Duodenal mucosa (tissue), 2 donors: ENCODE results near the gene SCNN1A.

Source experiments
- H3K27ac ChIP-seq: one replicate; pipeline ENCODE4 v1.7.0; 2013; ENCODE audit warnings: low read depth, low read length
- H3K27me3 ChIP-seq, 2 donors: one replicate each; pipeline ENCODE4 v1.7.0; 2013; ENCODE audit warnings: low read length in 2 of 2, control low read depth in 1 of 2; ENCODE audit not compliant: insufficient read depth in 2 of 2, control insufficient read depth in 1 of 2
- H3K36me3 ChIP-seq, 2 donors: one replicate each; pipeline ENCODE4 v1.7.0; 2013; ENCODE audit warnings: low read length in 2 of 2, control low read depth in 1 of 2; ENCODE audit not compliant: insufficient read depth in 2 of 2, control insufficient read depth in 1 of 2
- H3K4me1 ChIP-seq, 2 donors: one replicate each; pipeline ENCODE4 v1.7.0; 2013; ENCODE audit warnings: low read length in 2 of 2, control low read depth in 1 of 2; ENCODE audit not compliant: insufficient read depth in 2 of 2, control insufficient read depth in 1 of 2
- H3K4me3 ChIP-seq, 2 donors: one replicate each; pipeline ENCODE4 v1.7.0; 2013; ENCODE audit warnings: low read length in 2 of 2, low read depth in 1 of 2
- H3K9ac ChIP-seq, 2 donors: one replicate each; pipeline ENCODE4 v1.7.0; 2013; ENCODE audit warnings: low read length in 2 of 2, low read depth in 1 of 2
- H3K9me3 ChIP-seq, 2 donors: one replicate each; pipeline ENCODE4 v1.7.0; 2013; ENCODE audit warnings: low read length in 2 of 2, control low read depth in 1 of 2; ENCODE audit not compliant: control insufficient read depth in 1 of 2

The SCNN1A gene

DNA sequence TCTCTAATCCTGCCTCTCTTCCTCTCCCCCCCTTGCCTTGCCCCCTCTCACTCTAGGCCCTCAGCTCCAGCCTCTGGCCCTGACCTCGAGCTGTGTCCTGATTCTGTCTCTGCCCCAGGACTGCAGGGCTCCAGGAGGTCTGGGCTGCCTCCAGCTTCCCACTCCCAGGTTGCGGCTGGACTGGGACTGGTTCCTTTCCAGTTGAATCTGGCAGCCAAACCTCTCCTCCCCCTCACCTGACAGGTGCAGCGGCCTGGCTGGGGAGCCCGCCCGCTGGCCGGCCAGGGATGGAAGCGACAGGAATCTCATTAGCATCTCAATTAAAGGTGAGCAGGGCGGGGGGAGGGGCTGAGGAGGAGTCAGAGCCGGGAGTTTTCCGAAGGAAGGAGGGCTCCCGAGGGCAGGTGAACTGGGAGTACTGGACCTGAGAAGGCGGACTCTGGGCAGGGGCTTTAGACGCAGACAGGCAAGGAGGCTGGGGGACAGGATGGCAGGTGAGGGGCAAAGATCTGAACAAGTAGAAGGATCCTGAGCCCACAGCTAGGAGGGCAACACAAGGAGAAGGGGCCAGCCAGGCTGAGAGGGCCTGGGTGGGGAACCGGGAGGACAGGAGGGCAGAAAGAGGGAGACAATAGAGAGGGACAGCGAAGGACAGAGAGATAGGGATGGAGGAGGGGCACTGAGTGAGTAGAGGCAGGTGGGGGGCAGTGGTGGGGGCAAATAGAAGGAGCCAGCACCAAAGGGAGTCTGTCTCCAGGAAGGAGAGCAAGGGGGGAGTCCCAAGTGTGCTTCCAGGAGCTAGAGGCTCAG lies at the start of gene SCNN1A:
Gene SCNN1A (minus strand): TSS at position 295 of the 810 bp plus-strand sequence. CDS start 780 bp downstream, outside the sequence.
- H3K27ac ChIP-seq = peak within 1 kb of the TSS; percentile 74
- H3K27me3 ChIP-seq = no peaks in the 10 kb centered on the region
- no peaks in the 10 kb centered on the region for H3K9me3 ChIP-seq
- peaks cover 62 to 67% of the 10 kb centered on the region in 2 donors for H3K4me1 ChIP-seq
- H3K36me3 ChIP-seq = no peaks in the 10 kb centered on the region
- peak within 1 kb of the TSS; percentile 46 to 51 for H3K4me3 ChIP-seq
- peak within 1 kb of the TSS; percentile 21 to 43 for H3K9ac ChIP-seq

DNA sequence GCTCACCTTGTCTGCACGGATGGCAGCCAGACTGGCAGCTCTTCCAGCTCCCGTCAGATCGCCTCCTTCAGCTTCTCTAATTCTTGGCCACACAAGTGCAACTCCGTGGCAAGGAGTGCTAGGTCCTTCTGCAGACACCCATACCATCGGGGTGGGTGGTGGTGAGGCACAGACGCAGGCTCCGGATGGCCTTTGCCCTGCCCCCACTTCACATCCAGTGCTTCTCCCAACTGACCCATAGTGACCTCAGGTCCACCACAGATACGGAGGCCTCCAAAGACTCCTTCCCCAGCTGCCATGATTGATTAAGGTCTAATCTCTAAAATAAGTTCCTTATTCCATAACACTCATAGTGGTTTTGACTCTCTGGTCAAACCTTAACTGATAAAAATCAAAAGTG lies 49.5 kb upstream of the SCNN1A start:
- Histone ChIP-seq H3K4me3 (no peak overlapping the region), H3K4me1 (peaks cover 13 to 23% of the 10 kb centered on the region in 2 donors), H3K9me3 (no peaks in the 10 kb centered on the region), H3K27ac (no peak overlapping the region), H3K27me3 (no peaks in the 10 kb centered on the region), H3K9ac (no peak overlapping the region), H3K36me3 (no peaks in the 10 kb centered on the region)

DNA sequence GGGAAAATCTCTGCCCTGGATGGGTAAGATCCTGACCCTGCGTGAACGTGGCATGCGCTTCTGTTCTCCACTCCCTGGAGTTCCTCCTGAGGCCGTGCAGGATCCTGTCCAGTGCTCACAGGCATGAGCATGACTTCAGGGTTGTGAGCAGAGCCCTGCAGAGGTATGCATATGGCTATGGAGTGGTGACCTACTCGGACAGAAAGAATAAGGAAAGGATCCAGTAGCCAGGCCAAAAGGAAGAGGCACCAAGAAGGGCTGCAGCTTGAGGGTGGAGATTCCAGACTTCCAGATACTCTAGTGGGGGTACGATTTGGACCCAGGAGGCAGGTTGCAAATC lies 48.6 kb upstream of the SCNN1A start:
- Histone ChIP-seq H3K27me3 (no peaks in the 10 kb centered on the region), H3K9me3 (no peaks in the 10 kb centered on the region), H3K27ac (no peak overlapping the region), H3K36me3 (no peaks in the 10 kb centered on the region), H3K4me3 (peak overlapping the region in 1 of 2 donors; percentile 1), H3K9ac (peak overlapping the region in 1 of 2 donors; percentile 21), H3K4me1 (peaks cover 13 to 23% of the 10 kb centered on the region in 2 donors)

DNA sequence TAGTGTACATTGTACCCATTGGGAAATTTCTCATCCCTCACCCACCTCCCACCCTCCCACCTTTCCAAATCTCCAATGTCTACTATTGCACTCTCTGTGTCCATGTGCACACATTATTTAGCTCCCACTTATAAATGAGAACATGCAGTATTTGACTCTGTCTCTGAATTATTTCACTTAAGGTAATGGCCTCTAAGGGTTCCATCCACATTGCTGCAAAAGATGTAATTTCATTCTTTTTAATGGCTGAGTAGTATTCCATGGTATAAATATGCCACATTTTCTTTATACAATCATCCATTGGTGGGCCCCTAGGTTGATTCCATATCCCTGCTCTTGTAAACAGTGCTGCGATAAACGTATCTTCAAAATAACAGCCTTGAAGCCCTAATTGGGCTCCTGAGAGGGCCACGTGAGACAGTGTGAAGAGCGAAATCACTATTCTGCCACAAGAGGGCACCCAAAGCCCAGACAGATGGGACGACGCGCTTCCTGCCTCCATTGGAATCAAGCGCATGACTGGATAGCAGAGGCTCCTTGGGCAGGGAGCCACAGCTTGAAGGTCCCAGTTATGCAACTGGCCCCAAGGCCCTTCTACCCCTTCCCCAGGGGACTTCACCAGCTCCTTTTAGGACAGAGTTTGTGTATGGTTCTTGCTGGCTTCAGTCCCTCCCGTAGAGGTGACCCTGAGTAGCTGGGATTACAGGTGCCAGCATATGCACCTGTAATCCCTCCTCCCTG lies 48.1 kb upstream of the SCNN1A start:
- Histone ChIP-seq H3K9me3 (no peaks in the 10 kb centered on the region), H3K9ac (peak overlapping the region in 1 of 2 donors; percentile 21), H3K36me3 (no peaks in the 10 kb centered on the region), H3K4me1 (peaks cover 13 to 23% of the 10 kb centered on the region in 2 donors), H3K27ac (no peak overlapping the region), H3K27me3 (no peaks in the 10 kb centered on the region), H3K4me3 (peak overlapping the region in 1 of 2 donors; percentile 1)

DNA sequence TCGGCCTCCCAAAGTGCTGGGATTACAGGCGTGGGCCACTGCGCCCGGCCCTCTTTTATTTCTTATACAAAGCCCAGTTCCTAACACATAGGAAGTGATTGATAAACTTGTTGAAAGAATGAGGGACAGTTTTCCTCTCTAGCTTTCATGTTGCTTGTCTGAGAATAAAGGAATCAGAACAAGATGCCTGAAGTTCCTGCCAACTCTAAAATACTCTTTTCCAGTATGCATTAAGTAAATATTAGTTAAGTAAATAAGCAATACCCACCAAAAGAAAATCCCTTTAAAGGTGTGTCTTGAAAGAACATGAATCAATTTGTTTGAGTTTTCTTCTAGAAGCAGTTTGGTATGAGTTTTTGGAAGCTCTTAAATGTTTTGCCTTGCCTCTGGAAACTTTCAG lies 45.0 kb upstream of the SCNN1A start:
- H3K9me3 ChIP-seq = no peaks in the 10 kb centered on the region
- no peak overlapping the region for H3K9ac ChIP-seq
- no peak overlapping the region for H3K4me3 ChIP-seq
- H3K27me3 ChIP-seq = no peaks in the 10 kb centered on the region
- H3K4me1 ChIP-seq = peaks cover 4 to 11% of the 10 kb centered on the region in 2 donors
- no peak overlapping the region for H3K27ac ChIP-seq
- H3K36me3 ChIP-seq = no peaks in the 10 kb centered on the region

DNA sequence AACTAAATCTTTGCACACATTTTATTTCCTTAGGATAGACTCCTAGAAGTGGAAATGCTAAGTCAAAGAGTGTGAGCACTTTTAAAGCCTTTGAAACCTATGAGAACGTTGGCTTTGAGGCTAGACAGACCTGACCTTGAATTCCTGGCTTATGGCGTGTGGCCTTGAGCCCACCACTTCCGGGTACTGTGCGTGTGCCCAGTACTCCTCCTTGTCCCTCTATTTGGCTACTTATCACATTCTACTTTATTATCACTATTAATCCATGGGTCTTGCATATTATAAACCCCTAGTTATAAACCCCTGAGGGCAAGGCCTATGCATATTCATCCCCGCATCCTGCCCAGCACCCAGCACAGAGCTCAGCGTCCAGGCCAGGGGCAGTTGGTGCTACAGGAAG lies 43.4 kb upstream of the SCNN1A start:
- H3K27ac ChIP-seq = no peak overlapping the region
- no peak overlapping the region for H3K9ac ChIP-seq
- no peak overlapping the region for H3K4me3 ChIP-seq
- H3K9me3 ChIP-seq = no peaks in the 10 kb centered on the region
- H3K4me1 ChIP-seq = peaks cover 2 to 9% of the 10 kb centered on the region in 2 donors
- no peaks in the 10 kb centered on the region for H3K36me3 ChIP-seq
- no peaks in the 10 kb centered on the region for H3K27me3 ChIP-seq

DNA sequence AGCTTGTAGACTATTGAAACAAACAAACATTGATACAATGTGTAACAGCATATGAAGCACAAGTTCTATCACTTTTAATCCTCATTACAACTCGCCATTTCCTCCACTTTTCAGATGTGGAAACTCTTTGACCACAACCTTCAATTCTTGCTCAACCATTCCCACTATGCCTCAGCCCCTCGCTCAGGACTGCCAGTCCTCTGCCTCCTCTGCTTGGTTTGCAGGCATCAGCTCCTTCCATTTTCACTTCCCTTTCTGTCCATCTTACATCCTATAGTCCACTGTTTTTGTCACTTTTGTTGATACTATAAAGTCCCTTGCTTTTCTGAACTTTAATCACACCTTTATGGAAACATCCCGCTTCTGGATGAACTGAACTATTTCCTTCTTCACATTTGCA lies 41.2 kb upstream of the SCNN1A start:
- no peaks in the 10 kb centered on the region for H3K36me3 ChIP-seq
- H3K27me3 ChIP-seq = no peaks in the 10 kb centered on the region
- H3K4me1 ChIP-seq = peaks cover 0 to 6% of the 10 kb centered on the region in 2 donors
- H3K9me3 ChIP-seq = no peaks in the 10 kb centered on the region
- H3K4me3 ChIP-seq = no peak overlapping the region
- H3K27ac ChIP-seq = no peak overlapping the region
- no peak overlapping the region for H3K9ac ChIP-seq

DNA sequence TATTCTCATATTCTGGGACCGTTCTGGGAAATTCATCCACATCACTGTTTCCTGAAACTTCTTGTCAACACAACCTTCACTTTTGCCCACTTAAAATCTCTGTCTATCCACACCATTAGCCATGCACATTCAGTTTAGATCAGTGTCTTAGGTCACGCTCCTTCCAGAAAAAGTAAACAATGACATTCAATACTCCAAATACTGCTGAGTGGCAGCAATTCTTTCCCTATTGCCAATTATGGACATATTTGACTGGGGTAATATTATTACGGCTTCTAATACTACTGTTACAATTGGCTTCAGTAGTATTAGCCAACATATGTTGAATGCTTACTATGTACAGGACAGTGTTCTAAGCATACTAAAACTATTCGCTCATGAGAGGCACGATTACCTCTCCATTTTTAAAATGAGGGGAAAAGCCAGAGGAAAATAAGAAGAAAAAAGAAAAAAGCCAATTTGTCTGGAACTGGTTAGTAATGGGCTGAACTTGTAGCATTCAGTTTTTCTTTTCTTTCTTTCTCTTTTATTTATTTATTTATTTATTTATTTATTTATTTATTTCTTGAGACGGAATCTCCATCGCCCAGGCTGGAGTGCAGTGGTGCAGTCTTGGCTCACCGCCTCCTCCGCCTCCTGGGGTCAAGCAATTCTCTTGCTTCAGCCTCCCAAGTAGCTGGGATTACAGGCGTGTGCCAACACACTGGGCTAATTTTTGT lies 32.0 kb upstream of the SCNN1A start:
- no peaks in the 10 kb centered on the region for H3K27me3 ChIP-seq
- no peaks in the 10 kb centered on the region for H3K4me1 ChIP-seq

DNA sequence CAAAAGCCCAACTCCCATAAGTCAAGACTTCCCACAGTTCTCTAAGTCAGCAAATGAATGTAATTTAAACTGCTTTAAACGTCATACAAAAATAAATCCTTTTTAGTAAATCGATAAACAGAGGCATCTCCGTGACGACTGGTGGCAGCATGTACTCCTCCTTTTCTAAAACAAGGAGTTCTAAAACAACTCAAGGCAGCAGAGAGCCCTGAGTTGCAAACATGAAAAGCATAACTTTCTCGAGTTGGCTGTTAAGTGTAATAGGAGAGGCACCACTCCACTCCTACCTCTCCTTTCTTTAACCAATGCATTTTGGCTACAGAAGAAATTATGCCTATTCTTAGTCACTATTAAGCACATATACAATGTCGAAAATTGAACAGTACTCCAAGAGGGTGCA lies 30.6 kb upstream of the SCNN1A start:
- no peak overlapping the region for H3K4me3 ChIP-seq
- H3K9me3 ChIP-seq = no peaks in the 10 kb centered on the region
- H3K27ac ChIP-seq = no peak overlapping the region
- no peaks in the 10 kb centered on the region for H3K4me1 ChIP-seq
- no peaks in the 10 kb centered on the region for H3K27me3 ChIP-seq
- H3K36me3 ChIP-seq = no peaks in the 10 kb centered on the region
- H3K9ac ChIP-seq = no peak overlapping the region

More for the DNA sequence above, 32.0 kb upstream of the SCNN1A start:
- Histone ChIP-seq H3K9me3 (no peaks in the 10 kb centered on the region), H3K4me3 (no peak overlapping the region), H3K9ac (no peak overlapping the region), H3K36me3 (no peaks in the 10 kb centered on the region), H3K27ac (no peak overlapping the region)

DNA sequence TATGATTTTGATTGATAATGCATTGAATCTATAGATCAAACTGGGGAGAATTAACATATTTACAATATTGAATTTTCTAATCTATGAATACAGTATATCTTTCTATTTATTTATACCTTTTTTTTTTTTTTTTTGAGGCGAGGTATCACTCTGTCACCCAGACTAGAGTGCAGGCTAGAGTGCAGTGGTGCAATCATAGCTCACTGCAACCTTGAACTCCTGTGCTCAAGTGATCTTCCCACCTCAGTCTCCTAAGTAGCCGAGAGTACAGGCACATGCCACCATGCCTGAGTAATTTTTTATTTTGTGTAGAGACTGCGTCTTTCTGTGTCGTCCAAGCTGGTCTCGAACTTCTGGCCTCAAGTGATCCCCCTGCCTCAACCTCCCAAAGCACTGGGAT lies 29.0 kb upstream of the SCNN1A start:
- no peaks in the 10 kb centered on the region for H3K9me3 ChIP-seq
- H3K9ac ChIP-seq = no peak overlapping the region
- H3K4me3 ChIP-seq = no peak overlapping the region
- no peaks in the 10 kb centered on the region for H3K27me3 ChIP-seq
- H3K27ac ChIP-seq = no peak overlapping the region
- no peaks in the 10 kb centered on the region for H3K36me3 ChIP-seq
- peaks cover 0 to 8% of the 10 kb centered on the region in 2 donors for H3K4me1 ChIP-seq
